MM.1S (cell line): ENCODE measurements around the gene PAFAH1B1.

Experiments used
- EZH2 ChIP-seq: fragments of 300-600 bp; sonication (generic); optimal IDR thresholded peaks from 2 replicates; pipeline ENCODE3; 2017; ENCODE audit warnings: low read depth, mild to moderate bottlenecking, antibody characterized with exemption, low read length, mixed read lengths
- EZH2phosphoT487 ChIP-seq: fragments of 300-600 bp; sonication (generic); IDR thresholded peaks from 2 replicates; pipeline ENCODE4 v1.6.1; 2018; ENCODE audit warnings: antibody characterized with exemption, low read length
- TF ChIP-seq, protein P1 (sequence below): fragments of 300-600 bp; sonication (generic); IDR thresholded peaks from 2 replicates; pipeline ENCODE4 v1.5.1; 2016; ENCODE audit warnings: antibody characterized with exemption, low read length, mixed read lengths

DNA sequence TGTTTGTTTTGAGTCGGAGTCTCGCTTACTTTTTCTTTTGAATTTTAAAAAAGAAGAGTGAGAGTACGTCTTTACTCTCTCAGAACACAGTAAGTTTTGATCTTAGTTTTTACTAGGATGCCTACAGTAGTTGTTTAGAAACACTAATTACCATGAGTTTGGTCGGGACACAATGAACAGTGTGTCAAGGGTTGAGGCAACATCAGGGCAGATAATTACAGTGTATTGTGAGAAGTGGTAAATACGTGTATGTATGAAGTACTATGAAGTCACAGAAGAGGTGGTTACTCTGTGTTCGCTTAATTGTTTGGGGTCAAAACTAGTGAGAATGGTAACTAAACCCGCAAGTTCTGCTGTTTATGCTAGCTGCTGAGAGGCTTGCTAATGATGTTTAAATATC lies 18.2 kb downstream of the PAFAH1B1 start:
- TF ChIP-seq, protein P1, sequence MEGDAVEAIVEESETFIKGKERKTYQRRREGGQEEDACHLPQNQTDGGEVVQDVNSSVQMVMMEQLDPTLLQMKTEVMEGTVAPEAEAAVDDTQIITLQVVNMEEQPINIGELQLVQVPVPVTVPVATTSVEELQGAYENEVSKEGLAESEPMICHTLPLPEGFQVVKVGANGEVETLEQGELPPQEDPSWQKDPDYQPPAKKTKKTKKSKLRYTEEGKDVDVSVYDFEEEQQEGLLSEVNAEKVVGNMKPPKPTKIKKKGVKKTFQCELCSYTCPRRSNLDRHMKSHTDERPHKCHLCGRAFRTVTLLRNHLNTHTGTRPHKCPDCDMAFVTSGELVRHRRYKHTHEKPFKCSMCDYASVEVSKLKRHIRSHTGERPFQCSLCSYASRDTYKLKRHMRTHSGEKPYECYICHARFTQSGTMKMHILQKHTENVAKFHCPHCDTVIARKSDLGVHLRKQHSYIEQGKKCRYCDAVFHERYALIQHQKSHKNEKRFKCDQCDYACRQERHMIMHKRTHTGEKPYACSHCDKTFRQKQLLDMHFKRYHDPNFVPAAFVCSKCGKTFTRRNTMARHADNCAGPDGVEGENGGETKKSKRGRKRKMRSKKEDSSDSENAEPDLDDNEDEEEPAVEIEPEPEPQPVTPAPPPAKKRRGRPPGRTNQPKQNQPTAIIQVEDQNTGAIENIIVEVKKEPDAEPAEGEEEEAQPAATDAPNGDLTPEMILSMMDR, result no peak
- TF ChIP-seq EZH2 (no peak), EZH2phosphoT487 (no peak)
